Activated T-helper 17 cell treated with anti-CD3 and anti-CD28 coated beads, Interleukin-2, amount 50 U/mL, for 72 hours (primary cell): ENCODE measurements around the gene EGFR. TPM values are rescaled to one million over a fixed set of nuclear protein-coding genes. Genes with fewer than 3 reads are reported as not detected.

ENCODE experiments used
- ATAC-seq: fragments of 150-1000 bp; cut with Tn5 transposase; replicated peaks from 2 replicates; pipeline ENCODE4 v1.10.0; 2021; ENCODE audit warnings: mild to moderate bottlenecking, moderate library complexity
- H3K27ac Mint-ChIP-seq: one replicate; pipeline ENCODE4 v1.8.0; 2022; ENCODE audit warnings: mixed read lengths
- H3K27me3 Mint-ChIP-seq: one replicate; pipeline ENCODE4 v1.8.0; 2022; ENCODE audit warnings: mixed read lengths
- H3K36me3 Mint-ChIP-seq: one replicate; pipeline ENCODE4 v1.8.0; 2022; ENCODE audit warnings: low read depth, mild to moderate bottlenecking, mixed read lengths
- H3K4me1 Mint-ChIP-seq: one replicate; pipeline ENCODE4 v1.8.0; 2022; ENCODE audit warnings: mixed read lengths
- H3K4me3 Mint-ChIP-seq: one replicate; pipeline ENCODE4 v1.8.0; 2022; ENCODE audit warnings: mild to moderate bottlenecking, mixed read lengths
- H3K9me3 Mint-ChIP-seq: one replicate; pipeline ENCODE4 v1.8.0; 2022; ENCODE audit warnings: mixed read lengths
- total RNA-seq, 2 donors: library from RNA; stranded (reverse); gene quantifications; one replicate each; pipeline ENCODE4 v1.2.3, GENCODE V29; 2022

EGFR gene
- total RNA-seq, 2 donors from 2014 or later, result 0.02 TPM; not detected in 1

- H3K36me3 Mint-ChIP-seq, result no peaks in the 10 kb centered on the region
These were observed 66.9 kb downstream of the EGFR start for GRCh38 chr7:55085511-55086412.

GRCh38 chr7:55086413-55087201 is 67.8 kb downstream of the EGFR start:
- Mint-ChIP-seq H3K4me1 (peaks cover 11% of the 10 kb centered on the region), H3K27ac (peak overlapping the region; percentile 60), H3K36me3 (no peaks in the 10 kb centered on the region), H3K27me3 (peaks cover 11% of the 10 kb centered on the region), H3K4me3 (peak overlapping the region; percentile 56), H3K9me3 (no peaks in the 10 kb centered on the region)
- peak; percentile 83 for ATAC-seq

More at GRCh38 chr7:55085511-55086412, 66.9 kb downstream of the EGFR start:
- no peaks in the 10 kb centered on the region for H3K9me3 Mint-ChIP-seq
- peaks cover 11% of the 10 kb centered on the region for H3K27me3 Mint-ChIP-seq
- no peak overlapping the region for H3K27ac Mint-ChIP-seq
- H3K4me1 Mint-ChIP-seq, result peaks cover 11% of the 10 kb centered on the region
- ATAC-seq, result no peak
- H3K4me3 Mint-ChIP-seq, result peak overlapping the region; percentile 56

GRCh38 chr7:55087521-55087961 is 68.7 kb downstream of the EGFR start:
- Mint-ChIP-seq H3K27me3 (peaks cover 11% of the 10 kb centered on the region), H3K4me3 (peak overlapping the region; percentile 56), H3K36me3 (no peaks in the 10 kb centered on the region), H3K4me1 (peaks cover 11% of the 10 kb centered on the region), H3K9me3 (no peaks in the 10 kb centered on the region), H3K27ac (no peak overlapping the region)
- no peak for ATAC-seq

- Mint-ChIP-seq H3K4me1 (peaks cover 11% of the 10 kb centered on the region), H3K9me3 (no peaks in the 10 kb centered on the region), H3K27ac (no peak overlapping the region), H3K4me3 (no peak overlapping the region), H3K36me3 (no peaks in the 10 kb centered on the region), H3K27me3 (peaks cover 7% of the 10 kb centered on the region)
- ATAC-seq, result no peak
These were observed 69.3 kb downstream of the EGFR start for GRCh38 chr7:55088107-55088506.

GRCh38 chr7:55088620-55089019 is 69.8 kb downstream of the EGFR start:
- peaks cover 10% of the 10 kb centered on the region for H3K27me3 Mint-ChIP-seq
- no peaks in the 10 kb centered on the region for H3K36me3 Mint-ChIP-seq
- H3K9me3 Mint-ChIP-seq, result no peaks in the 10 kb centered on the region
- H3K4me3 Mint-ChIP-seq, result no peak overlapping the region
- no peak overlapping the region for H3K27ac Mint-ChIP-seq
- peaks cover 11% of the 10 kb centered on the region for H3K4me1 Mint-ChIP-seq
- no peak for ATAC-seq

GRCh38 chr7:55092186-55092974 is 73.6 kb downstream of the EGFR start:
- H3K27me3 Mint-ChIP-seq, result peaks cover 14% of the 10 kb centered on the region
- no peaks in the 10 kb centered on the region for H3K9me3 Mint-ChIP-seq
- ATAC-seq, result no peak
- H3K4me1 Mint-ChIP-seq, result peaks cover 2% of the 10 kb centered on the region
- H3K36me3 Mint-ChIP-seq, result no peaks in the 10 kb centered on the region
- H3K4me3 Mint-ChIP-seq, result no peak overlapping the region
- H3K27ac Mint-ChIP-seq, result no peak overlapping the region

- H3K27ac Mint-ChIP-seq, result no peak overlapping the region
- ATAC-seq, result no peak
- peaks cover 16% of the 10 kb centered on the region for H3K27me3 Mint-ChIP-seq
- no peak overlapping the region for H3K4me3 Mint-ChIP-seq
- no peaks in the 10 kb centered on the region for H3K4me1 Mint-ChIP-seq
- H3K36me3 Mint-ChIP-seq, result no peaks in the 10 kb centered on the region
- H3K9me3 Mint-ChIP-seq, result no peaks in the 10 kb centered on the region
These were observed 74.2 kb downstream of the EGFR start for GRCh38 chr7:55092975-55093373.

- Mint-ChIP-seq H3K4me3 (no peak overlapping the region), H3K9me3 (no peaks in the 10 kb centered on the region), H3K27me3 (peaks cover 16% of the 10 kb centered on the region), H3K27ac (no peak overlapping the region), H3K4me1 (no peaks in the 10 kb centered on the region), H3K36me3 (no peaks in the 10 kb centered on the region)
- ATAC-seq, result no peak
These were observed 74.9 kb downstream of the EGFR start for GRCh38 chr7:55093674-55094073.

- Mint-ChIP-seq H3K27ac (no peak overlapping the region), H3K4me1 (no peaks in the 10 kb centered on the region), H3K9me3 (no peaks in the 10 kb centered on the region), H3K36me3 (no peaks in the 10 kb centered on the region), H3K27me3 (peaks cover 19% of the 10 kb centered on the region), H3K4me3 (no peak overlapping the region)
- ATAC-seq, result no peak
These were observed 75.4 kb downstream of the EGFR start for GRCh38 chr7:55094092-55094690.

- H3K9me3 Mint-ChIP-seq, result no peaks in the 10 kb centered on the region
- H3K36me3 Mint-ChIP-seq, result no peaks in the 10 kb centered on the region
- no peak overlapping the region for H3K4me3 Mint-ChIP-seq
- H3K27me3 Mint-ChIP-seq, result peaks cover 21% of the 10 kb centered on the region
- no peak for ATAC-seq
- H3K27ac Mint-ChIP-seq, result no peak overlapping the region
- H3K4me1 Mint-ChIP-seq, result no peaks in the 10 kb centered on the region
These were observed 76.9 kb downstream of the EGFR start for GRCh38 chr7:55095672-55096071.

- no peak for ATAC-seq
- Mint-ChIP-seq H3K4me3 (no peak overlapping the region), H3K36me3 (no peaks in the 10 kb centered on the region), H3K27me3 (peaks cover 25% of the 10 kb centered on the region), H3K27ac (no peak overlapping the region), H3K4me1 (no peaks in the 10 kb centered on the region), H3K9me3 (no peaks in the 10 kb centered on the region)
These were observed 77.5 kb downstream of the EGFR start for GRCh38 chr7:55096323-55096722.

GRCh38 chr7:55097100-55097499 is 78.3 kb downstream of the EGFR start:
- Mint-ChIP-seq H3K9me3 (no peaks in the 10 kb centered on the region), H3K4me3 (no peak overlapping the region), H3K36me3 (no peaks in the 10 kb centered on the region), H3K27me3 (peaks cover 33% of the 10 kb centered on the region), H3K27ac (no peak overlapping the region), H3K4me1 (no peaks in the 10 kb centered on the region)
- no peak for ATAC-seq

- Mint-ChIP-seq H3K27ac (no peak overlapping the region), H3K4me1 (no peaks in the 10 kb centered on the region), H3K36me3 (no peaks in the 10 kb centered on the region), H3K27me3 (peaks cover 34% of the 10 kb centered on the region), H3K9me3 (no peaks in the 10 kb centered on the region), H3K4me3 (no peak overlapping the region)
- no peak for ATAC-seq
These were observed 80.4 kb downstream of the EGFR start for GRCh38 chr7:55099066-55099820.
